A549 (cell line): Measurements from ENCODE around the gene KIT. TPM values are rescaled to one million over a fixed set of nuclear protein-coding genes. Genes with fewer than 3 reads are reported as not detected.

Experiments
- ATAC-seq, 2 experiments: fragments of 200-7000 bp in 1 of 2; fragments of >200 bp in 1 of 2; cut with Nextera tagmentation in 1 of 2; cut with Tn5 transposase in 1 of 2; 3 replicates each; pipeline versions ENCODE4 v1.8.0 to v1.9.1; 2018 to 2020; ENCODE audit warnings: mild to moderate bottlenecking in 1 of 2, moderate library complexity in 1 of 2
- CTCF ChIA-PET: fragments of 300-600 bp; sonication (Branson Sonifier 250); formaldehyde crosslinking; extraction: SDS; loops from one replicate; lab custom pipeline; 2021; ENCODE audit warnings: antibody characterized with exemption, inconsistent platforms; lab: Yijun Ruan, JAX
- POLR2A ChIA-PET: fragments of 350-600 bp; formaldehyde crosslinking; extraction: SDS; loops from one replicate; lab custom pipeline; 2021; ENCODE audit warnings: antibody characterized with exemption, inconsistent platforms; lab: Yijun Ruan, JAX
- DNase-seq, 2 experiments: peaks; one replicate each; pipeline versions ENCODE4 v3.0.0 to v3.0.0-alpha.2; 2011 to 2016; ENCODE audit warnings: low read depth in 1 of 2, low spot score in 1 of 2
- FAIRE-seq: peaks from 2 replicates; lab custom pipeline; 2011; peaks lifted over from hg19 to GRCh38; lab: Jason Lieb, UNC
- H3K27ac ChIP-seq, 2 experiments: fragments of >200 bp; sonication (Bioruptor Twin); formaldehyde crosslinking; 3 replicates each; pipeline ENCODE4 v1.5.1; 2016 to 2017
- H3K4me1 ChIP-seq: fragments of >200 bp; sonication (Bioruptor Twin); formaldehyde crosslinking; 3 replicates; pipeline ENCODE4 v1.6.1; 2016
- H3K4me2 ChIP-seq: fragments of >200 bp; sonication (Bioruptor Twin); formaldehyde crosslinking; 3 replicates; pipeline ENCODE4 v1.6.1; 2016
- H3K4me3 ChIP-seq: fragments of >200 bp; sonication (Bioruptor Twin); formaldehyde crosslinking; 3 replicates; pipeline ENCODE4 v1.5.1; 2016
- H3K9me3 ChIP-seq: fragments of >200 bp; sonication (Bioruptor Twin); formaldehyde crosslinking; 3 replicates; pipeline ENCODE4 v1.6.1; 2016
- BCL3 ChIP-seq: fragments of >200 bp; sonication (Bioruptor Twin); formaldehyde crosslinking; IDR thresholded peaks from 3 replicates; pipeline ENCODE4 v1.6.1; 2016
- CBX8 ChIP-seq: fragments of 200-600 bp; sonication (generic); IDR thresholded peaks from 2 replicates; pipeline ENCODE4 v1.6.1; 2016
- CHD4 ChIP-seq: fragments of 200-600 bp; sonication (generic); IDR thresholded peaks from 2 replicates; pipeline ENCODE4 v1.6.1; 2016; ENCODE audit warnings: antibody characterized with exemption, mild to moderate bottlenecking, borderline replicate concordance
- EHF ChIP-seq: fragments of 250-450 bp; sonication (Bioruptor Pico); IDR thresholded peaks from 2 replicates; pipeline ENCODE4 v1.5.0; 2020; ENCODE audit warnings: mild to moderate bottlenecking
- ELK1 ChIP-seq: fragments of 150-350 bp; IDR thresholded peaks from 2 replicates; pipeline ENCODE4 v1.6.1; 2014; ENCODE audit warnings: low read depth, mild to moderate bottlenecking, low read length
- ESRRA ChIP-seq: fragments of 150-350 bp; IDR thresholded peaks from 2 replicates; pipeline ENCODE4 v1.6.1; 2014; ENCODE audit warnings: mild to moderate bottlenecking, low read length, borderline replicate concordance
- FOSB ChIP-seq: fragments of 250-450 bp; sonication (Bioruptor Pico); IDR thresholded peaks from 2 replicates; pipeline ENCODE4 v1.5.0; 2020; ENCODE audit warnings: mild to moderate bottlenecking, moderate library complexity
- GATA3 ChIP-seq: IDR thresholded peaks from 2 replicates; pipeline ENCODE4 v1.6.1; 2012; ENCODE audit warnings: borderline replicate concordance
- HMGXB4 ChIP-seq: fragments of 250-450 bp; sonication (Bioruptor Pico); IDR thresholded peaks from 2 replicates; pipeline ENCODE4 v1.5.0; 2021; ENCODE audit warnings: mild to moderate bottlenecking, moderate library complexity, borderline replicate concordance
- HOXA7 ChIP-seq: fragments of 250-450 bp; sonication (Bioruptor Pico); IDR thresholded peaks from 2 replicates; pipeline ENCODE4 v1.5.0; 2020; ENCODE audit warnings: mild to moderate bottlenecking, moderate library complexity
- HOXB5 ChIP-seq: fragments of 250-450 bp; sonication (Bioruptor Pico); IDR thresholded peaks from 2 replicates; pipeline ENCODE4 v1.5.0; 2020; ENCODE audit warnings: mild to moderate bottlenecking, moderate library complexity
- JUNB ChIP-seq: fragments of >200 bp; sonication (Bioruptor Twin); formaldehyde crosslinking; IDR thresholded peaks from 2 replicates; pipeline ENCODE4 v1.6.1; 2016
- KDM1A ChIP-seq: fragments of 200-600 bp; sonication (generic); IDR thresholded peaks from 2 replicates; pipeline ENCODE4 v1.6.1; 2016; ENCODE audit warnings: low read depth, mild to moderate bottlenecking
- KDM5A ChIP-seq: fragments of 200-600 bp; sonication (generic); IDR thresholded peaks from 2 replicates; pipeline ENCODE4 v1.6.1; 2016; ENCODE audit warnings: antibody characterized with exemption, mild to moderate bottlenecking
- MAFK ChIP-seq: fragments of 450-650 bp; IDR thresholded peaks from 2 replicates; pipeline ENCODE4 v1.6.1; 2014; ENCODE audit not compliant: partially characterized antibody
- MAX ChIP-seq: IDR thresholded peaks from 2 replicates; pipeline ENCODE4 v1.6.1; 2012
- MAZ ChIP-seq: fragments of 150-350 bp; IDR thresholded peaks from 2 replicates; pipeline ENCODE4 v1.6.1; 2014; ENCODE audit warnings: antibody characterized with exemption, low read depth, low read length, borderline replicate concordance
- REST ChIP-seq: fragments of 200-600 bp; sonication (generic); IDR thresholded peaks from 2 replicates; pipeline ENCODE4 v1.6.1; 2016; ENCODE audit warnings: antibody characterized with exemption, mild to moderate bottlenecking, moderate library complexity
- RNF2 ChIP-seq: fragments of 200-600 bp; sonication (generic); IDR thresholded peaks from 2 replicates; pipeline ENCODE4 v1.6.1; 2016; ENCODE audit warnings: low read depth, mild to moderate bottlenecking, antibody characterized with exemption, moderate library complexity, borderline replicate concordance
- SMC3 ChIP-seq: fragments of >200 bp; sonication (Bioruptor Twin); formaldehyde crosslinking; IDR thresholded peaks from 3 replicates; pipeline ENCODE4 v1.6.1; 2018; ENCODE audit warnings: inconsistent platforms
- TP53 ChIP-seq: fragments of 250-450 bp; sonication (Bioruptor Pico); IDR thresholded peaks from 2 replicates; pipeline ENCODE4 v1.5.0; 2021; ENCODE audit warnings: mild to moderate bottlenecking, moderate library complexity
- ZC3H11A ChIP-seq: fragments of 450-650 bp; IDR thresholded peaks from 2 replicates; pipeline ENCODE4 v1.6.1; 2014; ENCODE audit warnings: antibody characterized with exemption, mild to moderate bottlenecking
- ZFP36 ChIP-seq: fragments of 450-650 bp; IDR thresholded peaks from 2 replicates; pipeline ENCODE4 v1.6.1; 2014; ENCODE audit warnings: borderline replicate concordance; ENCODE audit not compliant: partially characterized antibody
- ZSCAN20 ChIP-seq: fragments of 250-450 bp; sonication (Bioruptor Pico); IDR thresholded peaks from 2 replicates; pipeline ENCODE4 v1.8.0; 2022; ENCODE audit warnings: mild to moderate bottlenecking, moderate library complexity
- WGBS: methylation state at CpG from one replicate; pipeline ENCODE4 v1.1.6; 2017; ENCODE audit errors: missing lambda C conversion rate; 5-methylcytosine and 5-hydroxymethylcytosine counted together
- polyA minus RNA-seq: library from RNA; depleted of rRNA, polyadenylated mRNA; stranded (reverse); fragments of >200 nt; gene quantifications from 2 replicates; pipeline ENCODE4 v1.2.3, GENCODE V29; 2011; rRNA and poly(A)+ RNA removed
- polyA plus RNA-seq, 4 experiments: library from polyadenylated mRNA; depleted of rRNA in 3 of 4; stranded (reverse); fragments of >200 nt; fragmentation: RNase III in 1 of 4; extraction: RNeasy Plus Mini Kit Qiagen cat#74134 plus additional on column Dnase treatment in 1 of 4; gene quantifications; 2 replicates in 3 of 4; 3 replicates in 1 of 4; pipeline ENCODE4 v1.2.3, GENCODE V29; 2011 to 2017

The KIT gene
- not detected in 2 replicates for polyA plus RNA-seq (2011; rRNA removed)
- polyA plus RNA-seq (2012; cell fraction: cytosol; rRNA removed): not detected in 2 replicates
- not detected in 2 replicates for polyA plus RNA-seq (2012; cell fraction: nucleus; rRNA removed)
- polyA plus RNA-seq (2017; fragmentation: RNase III; extraction: RNeasy Plus Mini Kit Qiagen cat#74134 plus additional on column Dnase treatment): not detected in 3 replicates
- polyA minus RNA-seq: not detected in 2 replicates

- TF ChIP-seq ZFP36: no peak
- no peak for TF ChIP-seq ESRRA
- no peak for TF ChIP-seq CHD4
- no peak for TF ChIP-seq JUNB
- TF ChIP-seq KDM5A: no peak
- TF ChIP-seq ZC3H11A: no peak
- TF ChIP-seq ELK1: no peak
- TF ChIP-seq TP53 (CRISPR knock-in tag): no peak
- no peak for TF ChIP-seq SMC3
- WGBS: no CpG with 5 or more reads among the region's 72 CpGs
- Histone ChIP-seq H3K4me1 (0 out of 3 replicates have a peak, but pooled peaks cover 3% of the 10 kb centered on the region), H3K4me3 (peak within 1 kb of the TSS; percentile 41), H3K27ac (no peak within 1 kb of the TSS), H3K4me2 (peak within 1 kb of the TSS; percentile 81), H3K9me3 (no peaks in the 10 kb centered on the region)
- ATAC-seq: peak in 1 of 2 experiments; percentile 53; a peak in 3 of 6 replicates
- no peak for DNase-seq
- CTCF ChIA-PET: no interaction called here
- POLR2A ChIA-PET: no interaction called here
- no peak for FAIRE-seq
Observed at GRCh38 chr4:54657551-54658251, at the start of gene KIT. TSS of gene KIT (plus strand) at chr4:54657957. CDS start at chr4:54658015, 58 bp downstream.

GRCh38 chr4:54609310-54609709 lies 48.4 kb upstream of the KIT start:
- CTCF ChIA-PET: no interaction called here
- DNase-seq (no peak), FAIRE-seq (no peak), ATAC-seq (no peak)
- 3% methylated on average over 1 of the region's 1 CpG for WGBS
- POLR2A ChIA-PET: no interaction called here
- no peaks in the 10 kb centered on the region for H3K9me3 ChIP-seq
- H3K4me1 ChIP-seq: no peaks in the 10 kb centered on the region
- H3K27ac ChIP-seq: no peak overlapping the region
- no peak overlapping the region for H3K4me2 ChIP-seq
- no peak for TF ChIP-seq MAX
- TF ChIP-seq HOXB5 (CRISPR knock-in tag): no peak
- no peak for TF ChIP-seq MAFK
- no peak for TF ChIP-seq SMC3
- TF ChIP-seq GATA3: no peak
- no peak for TF ChIP-seq RNF2
- TF ChIP-seq KDM1A: no peak
- no peak for TF ChIP-seq ZSCAN20
- no peak overlapping the region for H3K4me3 ChIP-seq

GRCh38 chr4:54614149-54614548 lies 43.6 kb upstream of the KIT start:
- ATAC-seq (no peak), FAIRE-seq (no peak), DNase-seq (no peak)
- CTCF ChIA-PET: no interaction called here
- Histone ChIP-seq H3K9me3 (no peaks in the 10 kb centered on the region), H3K4me1 (no peaks in the 10 kb centered on the region), H3K4me3 (no peak overlapping the region), H3K4me2 (no peak overlapping the region), H3K27ac (no peak overlapping the region)
- POLR2A ChIA-PET: no interaction called here
- 44% methylated on average over 4 of the region's 4 CpGs for WGBS
- TF ChIP-seq CHD4: no peak
- no peak for TF ChIP-seq REST
- TF ChIP-seq HOXA7 (CRISPR knock-in tag): no peak
- no peak for TF ChIP-seq HMGXB4 (CRISPR knock-in tag)
- no peak for TF ChIP-seq CBX8
- TF ChIP-seq EHF (CRISPR knock-in tag): no peak
- no peak for TF ChIP-seq FOSB (CRISPR knock-in tag)
- TF ChIP-seq MAZ: no peak
- TF ChIP-seq BCL3: no peak
- TF ChIP-seq ZSCAN20: no peak
